ENCODE data around the gene FYB1.
"Not testable (repeated sequence)": the region's sequence is repeated elsewhere in the genome, so short reads cannot be mapped to it uniquely, and the experiment has no call there.

The FYB1 gene

DNA sequence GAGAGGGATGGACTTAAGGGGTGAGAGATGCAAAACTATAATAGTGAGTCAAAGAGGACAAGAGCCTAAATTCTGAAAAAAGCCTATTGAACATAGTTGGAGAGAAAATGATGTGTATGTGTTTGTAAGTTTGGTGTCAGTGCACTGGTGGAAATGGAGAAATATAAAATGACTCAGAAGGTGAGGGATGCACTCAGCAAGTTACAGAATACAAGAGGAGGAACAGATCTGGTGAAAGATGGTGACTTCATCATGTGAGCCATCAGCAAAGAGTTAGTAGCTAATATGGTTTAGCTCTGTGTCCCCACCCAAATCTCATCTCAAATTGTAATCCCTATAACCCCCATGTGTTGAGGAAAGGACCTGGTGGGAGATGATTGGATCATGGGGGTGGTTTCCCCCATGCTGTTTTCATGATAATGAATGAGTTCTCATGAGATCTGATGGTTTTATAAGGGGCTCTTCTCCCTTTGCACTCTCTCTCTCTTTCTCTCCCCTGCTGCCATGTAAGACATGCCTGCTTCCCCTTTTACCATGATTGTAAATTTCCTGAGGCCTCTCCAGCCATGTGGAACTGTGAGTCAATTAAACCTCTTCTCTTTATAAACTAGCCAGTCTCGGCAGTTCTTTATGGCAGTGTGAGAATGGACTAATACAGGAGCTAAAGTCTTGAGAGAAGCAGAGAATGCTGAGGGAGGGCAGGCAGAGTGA is 30.4 kb upstream of the FYB1 start:
- no peak for DNase-seq
- no peaks in the 10 kb centered on the region for H3K9me3 ChIP-seq
- H3K36me3 ChIP-seq = no peaks in the 10 kb centered on the region
- no peak overlapping the region for H3K4me3 ChIP-seq (ENCODE audit: low read depth, low read length)
- no peaks in the 10 kb centered on the region for H3K4me1 ChIP-seq
- no peak for TF ChIP-seq CTCF (IDR thresholded peaks at IDR 0.05; ENCODE audit: low read depth, low read length)
- H3K27me3 ChIP-seq = no peaks in the 10 kb centered on the region

- TF ChIP-seq CTCF (IDR thresholded peaks at IDR 0.05; ENCODE audit: low read depth, low read length) = no peak
Measured at GRCh38 chr5:39249069-39249468, 29.7 kb upstream of the FYB1 start.

GRCh38 chr5:39240750-39241149 is 21.4 kb upstream of the FYB1 start:
- DNase-seq = no peak
- TF ChIP-seq CTCF (IDR thresholded peaks at IDR 0.05; ENCODE audit: low read depth, low read length) = no peak
- 0 out of 2 replicates have a peak, but pooled peaks cover 4% of the 10 kb centered on the region for H3K27me3 ChIP-seq

More at GRCh38 chr5:39249069-39249468, 29.7 kb upstream of the FYB1 start:
- no peaks in the 10 kb centered on the region for H3K27me3 ChIP-seq
- H3K9me3 ChIP-seq = no peaks in the 10 kb centered on the region
- DNase-seq = no peak
- no peak overlapping the region for H3K4me3 ChIP-seq (ENCODE audit: low read depth, low read length)
- no peaks in the 10 kb centered on the region for H3K4me1 ChIP-seq
- H3K36me3 ChIP-seq = no peaks in the 10 kb centered on the region

GRCh38 chr5:39238366-39239105 is 19.2 kb upstream of the FYB1 start:
- Histone ChIP-seq H3K27me3 (0 out of 2 replicates have a peak, but pooled peaks cover 4% of the 10 kb centered on the region), H3K9me3 (no peaks in the 10 kb centered on the region), H3K4me3 (ENCODE audit: low read depth, low read length) (no peak overlapping the region), H3K36me3 (no peaks in the 10 kb centered on the region), H3K4me1 (no peaks in the 10 kb centered on the region)
- DNase-seq = no peak
- no peak for TF ChIP-seq CTCF (IDR thresholded peaks at IDR 0.05; ENCODE audit: low read depth, low read length)

More at GRCh38 chr5:39240750-39241149, 21.4 kb upstream of the FYB1 start:
- H3K4me1 ChIP-seq = no peaks in the 10 kb centered on the region
- H3K36me3 ChIP-seq = no peaks in the 10 kb centered on the region
- H3K4me3 ChIP-seq (ENCODE audit: low read depth, low read length) = no peak overlapping the region
- no peaks in the 10 kb centered on the region for H3K9me3 ChIP-seq

GRCh38 chr5:39236718-39237117 is 17.4 kb upstream of the FYB1 start:
- Histone ChIP-seq H3K4me3 (ENCODE audit: low read depth, low read length) (no peak overlapping the region), H3K27me3 (0 out of 2 replicates have a peak, but pooled peaks cover 4% of the 10 kb centered on the region), H3K36me3 (no peaks in the 10 kb centered on the region), H3K9me3 (no peaks in the 10 kb centered on the region), H3K4me1 (no peaks in the 10 kb centered on the region)
- TF ChIP-seq CTCF (IDR thresholded peaks at IDR 0.05; ENCODE audit: low read depth, low read length) = no peak
- no peak for DNase-seq

- DNase-seq = no peak
- no peaks in the 10 kb centered on the region for H3K9me3 ChIP-seq
- H3K4me3 ChIP-seq (ENCODE audit: low read depth, low read length) = no peak overlapping the region
- H3K4me1 ChIP-seq = no peaks in the 10 kb centered on the region
- 0 out of 2 replicates have a peak, but pooled peaks cover 4% of the 10 kb centered on the region for H3K27me3 ChIP-seq
- H3K36me3 ChIP-seq = no peaks in the 10 kb centered on the region
- TF ChIP-seq CTCF (IDR thresholded peaks at IDR 0.05; ENCODE audit: low read depth, low read length) = no peak
Measured at GRCh38 chr5:39235648-39236047, 16.3 kb upstream of the FYB1 start.

DNA sequence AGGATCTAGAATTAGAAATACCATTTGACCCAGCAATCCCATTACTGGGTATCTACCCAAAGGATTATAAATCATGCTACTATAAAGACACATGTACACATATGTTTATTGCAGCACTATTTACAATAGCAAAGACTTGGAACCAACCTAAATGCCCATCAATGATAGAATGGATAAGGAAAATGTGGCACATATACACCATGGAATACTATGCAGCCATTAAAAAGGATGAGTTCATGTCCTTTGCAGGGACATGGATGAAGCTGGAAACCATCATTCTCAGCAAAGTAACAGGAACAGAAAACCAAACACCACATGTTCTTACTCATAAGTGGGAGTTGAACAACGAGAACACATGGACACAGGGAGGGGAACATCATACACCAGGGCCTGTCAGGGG is 15.1 kb upstream of the FYB1 start:
- H3K9me3 ChIP-seq; DNase-seq; H3K4me3 ChIP-seq (ENCODE audit: low read depth, low read length); H3K4me1 ChIP-seq; H3K27me3 ChIP-seq; H3K36me3 ChIP-seq: not testable (repeated sequence)
